T-helper 1 cell (primary cell): ENCODE results near the gene RNASET2.
"Not testable (repeated sequence)": the region's sequence is repeated elsewhere in the genome, so short reads cannot be mapped to it uniquely, and the experiment has no call there.

ENCODE experiments used
- DNase-seq, 5 donors: peaks; one replicate each; pipeline ENCODE4 v3.0.0-alpha.2; 2012 to 2020

RNASET2 gene

GRCh38 chr6:166900956-166901607, 55.3 kb downstream of the RNASET2 start:
- no peak for DNase-seq

GRCh38 chr6:166900130-166900708, 56.1 kb downstream of the RNASET2 start:
- DNase-seq, result no peak

GRCh38 chr6:166898910-166899309, 57.4 kb downstream of the RNASET2 start:
- no peak for DNase-seq

- not testable (repeated sequence) for DNase-seq
Measured at GRCh38 chr6:166894614-166895013, 61.7 kb downstream of the RNASET2 start.

GRCh38 chr6:166892472-166892871, 63.9 kb downstream of the RNASET2 start:
- DNase-seq, result not testable (repeated sequence)

- DNase-seq, result not testable (repeated sequence)
Measured at GRCh38 chr6:166886773-166887172, 69.6 kb downstream of the RNASET2 start.

GRCh38 chr6:166884958-166885357, 71.4 kb downstream of the RNASET2 start:
- DNase-seq, result not testable (repeated sequence)

- no peak for DNase-seq
Measured at GRCh38 chr6:166879594-166879993, 76.8 kb downstream of the RNASET2 start.
